GM19023 (cell line): Measurements from ENCODE around the gene ZNF20.
"Not testable (repeated sequence)": the region's sequence is repeated elsewhere in the genome, so short reads cannot be mapped to it uniquely, and the experiment has no call there.

Experiments used
- ATAC-seq: cut with Tn5 transposase; IDR thresholded peaks from one replicate; pipeline ENCODE4 v1.9.1; 2021; ENCODE audit warnings: mild to moderate bottlenecking, moderate library complexity; ENCODE audit not compliant: unreplicated experiment

ZNF20 gene

DNA sequence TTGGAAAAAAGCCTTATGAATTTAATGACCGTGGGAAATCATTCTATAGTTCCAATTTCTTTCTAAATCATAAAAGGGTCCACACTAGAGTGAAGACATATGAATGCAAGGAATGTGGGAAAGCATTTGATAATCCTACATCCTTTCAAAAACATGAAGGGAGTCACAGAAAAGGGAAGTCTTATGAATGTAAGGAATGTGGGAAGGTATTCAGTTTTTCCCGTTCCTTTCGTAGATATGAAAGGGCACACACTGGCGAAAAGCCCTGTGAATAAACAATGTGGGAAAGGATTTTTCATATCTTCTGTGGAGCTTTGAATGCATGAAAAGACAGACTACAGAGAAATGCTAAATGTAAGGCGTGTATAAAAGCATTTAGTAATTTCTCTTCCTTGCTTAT is 27.0 kb downstream of the ZNF20 start:
- ATAC-seq, result no peak

GRCh38 chr19:12112701-12113100 is 27.4 kb downstream of the ZNF20 start:
- no peak for ATAC-seq

GRCh38 chr19:12111943-12112637 is 28.1 kb downstream of the ZNF20 start:
- no peak for ATAC-seq

- no peak for ATAC-seq
These were observed 29.0 kb downstream of the ZNF20 start for GRCh38 chr19:12111176-12111575.

DNA sequence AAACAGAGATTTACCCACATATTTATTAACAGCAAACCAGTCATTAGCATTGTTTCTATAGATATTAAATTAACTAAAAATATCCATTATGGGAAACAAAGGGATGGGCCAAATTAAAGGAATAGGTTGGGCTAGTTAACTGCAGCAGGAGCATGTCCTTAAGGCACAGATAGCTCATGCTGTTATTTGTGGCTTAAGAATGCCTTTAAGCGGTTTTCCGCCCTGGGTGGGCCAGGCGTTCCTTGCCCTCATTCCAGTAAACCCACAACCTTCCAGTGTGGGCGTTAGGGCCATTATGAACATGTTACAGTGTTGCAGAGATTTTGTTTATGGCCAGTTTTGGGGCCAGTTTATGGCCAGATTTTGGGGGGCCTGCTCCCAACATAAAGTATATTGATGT is 36.2 kb downstream of the ZNF20 start:
- not testable (repeated sequence) for ATAC-seq

DNA sequence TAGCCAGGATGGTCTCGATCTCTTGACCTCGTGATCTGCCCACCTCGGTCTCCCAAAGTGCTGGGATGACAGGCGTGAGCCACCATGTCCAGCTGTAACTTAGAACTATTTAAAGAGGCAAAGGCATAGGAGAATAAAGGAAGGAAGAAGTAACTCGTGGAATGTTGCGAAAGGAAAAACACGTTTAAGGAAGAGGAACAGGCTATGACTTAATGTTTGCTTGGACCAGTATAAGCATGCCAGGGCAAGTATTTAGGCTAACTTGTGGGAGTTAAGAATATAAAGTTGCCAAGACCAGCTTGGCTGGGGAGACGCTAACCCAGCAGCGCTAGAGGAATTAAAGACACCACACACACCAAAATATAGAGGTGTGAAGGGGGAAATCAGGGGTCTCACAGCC is 42.1 kb downstream of the ZNF20 start:
- no peak for ATAC-seq

DNA sequence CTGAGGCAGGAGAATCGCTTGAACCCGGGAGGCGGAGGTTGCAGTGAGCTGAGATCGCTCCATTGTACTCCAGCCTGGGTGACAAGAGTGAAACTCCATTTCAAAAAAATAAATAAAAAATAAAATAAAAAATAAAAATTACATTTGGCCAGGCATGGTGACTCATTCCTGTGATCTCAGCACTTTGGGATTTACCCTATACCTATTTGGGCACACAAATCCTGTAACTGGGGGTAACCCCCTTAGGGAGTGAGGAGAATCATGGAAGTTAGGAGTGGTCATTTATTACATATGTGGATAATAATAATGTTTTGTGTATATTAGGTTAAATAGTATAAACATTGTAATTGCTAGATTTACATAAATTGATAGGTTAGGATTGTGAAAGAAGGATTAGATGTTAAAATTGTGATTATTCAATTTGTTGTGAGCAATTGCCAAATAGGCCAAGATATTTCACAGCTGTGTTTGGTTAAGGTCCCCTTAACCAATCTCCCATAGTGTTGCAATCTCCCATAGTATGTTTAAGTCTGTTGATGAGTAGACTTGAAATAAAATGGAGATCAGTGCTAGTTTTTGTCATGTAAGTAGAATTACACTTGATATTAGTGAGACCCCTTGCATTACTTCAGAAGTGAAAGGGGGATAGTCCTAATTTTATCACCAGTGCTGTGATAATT is 44.9 kb downstream of the ZNF20 start:
- ATAC-seq, result no peak

GRCh38 chr19:12093777-12094176 is 46.4 kb downstream of the ZNF20 start:
- no peak for ATAC-seq

- no peak for ATAC-seq
These were observed 47.2 kb downstream of the ZNF20 start for GRCh38 chr19:12092956-12093355.

DNA sequence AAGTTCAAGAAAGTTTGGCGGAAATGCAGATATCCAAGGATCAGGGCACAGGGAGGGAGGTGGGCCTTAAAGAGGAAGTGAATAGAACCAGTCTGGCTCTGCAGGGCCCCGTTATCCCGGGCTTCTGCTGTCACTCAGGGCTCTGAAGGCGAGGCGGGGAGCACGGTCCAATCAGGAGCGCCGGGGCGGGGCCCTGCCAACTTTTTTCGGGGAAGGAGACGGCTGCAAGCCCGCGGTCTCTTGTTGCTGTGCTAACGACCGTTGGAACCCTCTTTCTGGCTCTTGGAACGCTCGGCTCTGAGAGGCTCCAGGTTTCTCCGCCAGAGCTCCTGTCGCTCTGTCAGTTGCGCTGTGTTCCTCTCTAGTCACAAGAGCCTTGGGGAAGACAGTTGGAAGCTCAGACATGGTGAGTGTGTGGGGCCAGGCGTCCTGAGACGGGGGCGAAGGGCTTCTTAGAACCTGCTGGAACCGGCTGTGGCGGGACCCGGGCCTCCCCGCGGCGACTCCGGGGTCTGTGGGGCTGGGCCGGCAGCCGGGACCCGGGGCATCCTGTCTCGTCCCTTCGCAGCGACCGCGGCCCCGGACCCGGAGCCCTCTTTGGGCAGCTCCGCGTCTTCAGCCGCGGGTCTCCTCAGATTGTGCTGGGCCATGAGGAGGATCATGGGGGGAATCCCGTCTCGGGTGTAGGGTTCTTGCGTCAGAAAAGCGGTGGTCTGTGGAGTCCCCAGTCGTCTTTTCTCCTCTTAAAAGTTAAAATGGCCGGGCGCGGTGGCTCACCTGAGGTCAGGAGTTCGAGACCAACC is 47.9 kb downstream of the ZNF20 start:
- ATAC-seq, result peak; percentile 70

DNA sequence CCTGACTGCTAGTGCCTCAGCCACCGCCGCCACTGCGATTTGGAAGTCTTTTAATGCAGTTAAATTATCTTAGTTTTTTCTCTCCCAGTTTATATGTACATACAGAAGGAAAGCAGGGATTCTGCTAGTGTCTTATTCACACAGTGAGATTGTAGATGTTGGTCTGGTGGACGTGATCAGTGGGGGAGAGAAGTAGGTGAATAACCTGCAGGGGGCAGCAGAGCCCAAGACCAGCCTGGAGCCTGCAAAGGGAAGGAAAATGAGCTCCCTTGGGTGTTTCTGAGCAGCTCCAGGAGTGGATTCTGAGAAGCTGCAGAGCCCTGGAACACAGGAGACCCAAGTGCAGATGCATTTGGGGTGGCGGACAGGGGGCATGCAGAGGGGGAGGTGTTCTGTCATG is 49.3 kb downstream of the ZNF20 start:
- no peak for ATAC-seq

DNA sequence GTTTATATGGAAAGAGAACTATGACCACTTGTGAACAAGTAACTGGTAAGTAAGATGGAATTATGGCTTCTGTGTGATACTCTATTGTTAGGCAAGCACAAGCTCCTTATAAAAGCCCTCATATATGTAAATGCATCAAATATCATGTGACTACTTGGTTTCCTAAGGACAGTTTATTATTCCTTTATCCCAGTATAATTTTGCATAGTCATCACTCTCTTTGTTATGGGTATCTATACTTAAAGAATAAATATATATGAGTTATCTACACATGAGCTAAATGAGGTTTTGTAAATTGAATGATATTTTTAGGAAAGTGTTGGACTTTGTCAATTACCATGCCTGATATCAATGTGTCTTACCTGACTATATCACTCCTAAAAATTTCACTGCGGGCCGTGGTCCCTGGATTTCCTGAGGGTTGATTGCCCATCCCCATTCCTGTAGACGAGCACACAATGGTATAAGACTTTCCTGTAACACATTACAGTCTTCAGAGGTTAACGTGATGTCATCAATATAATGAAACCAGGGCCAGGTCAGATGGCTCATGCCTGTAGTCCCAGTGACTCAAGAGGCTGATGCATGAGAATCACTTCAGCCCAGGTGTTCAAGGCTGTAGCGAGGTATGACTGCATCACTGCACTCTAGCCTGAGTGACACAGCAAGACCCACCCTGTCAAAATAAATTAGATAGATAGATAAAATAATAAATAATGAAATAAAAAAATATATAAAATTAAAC is 54.9 kb downstream of the ZNF20 start:
- no peak for ATAC-seq

DNA sequence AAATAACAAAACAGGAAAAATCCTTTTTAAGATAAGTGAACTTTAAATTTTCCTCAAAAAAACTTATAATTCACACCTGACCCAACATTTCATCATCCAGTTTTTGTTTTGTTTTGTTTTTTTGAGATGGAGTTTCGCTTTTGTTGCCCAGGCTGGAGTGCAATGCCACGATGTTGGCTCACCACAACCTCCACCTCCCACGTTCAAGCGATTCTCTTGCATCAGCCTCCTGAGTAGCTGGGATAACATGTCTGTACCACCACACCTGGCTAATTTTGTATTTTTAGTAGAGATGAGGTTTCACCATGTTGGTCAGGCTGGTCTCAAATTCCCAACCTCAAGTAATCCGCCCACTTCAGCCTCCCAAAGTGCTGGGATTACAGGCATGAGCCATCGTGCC is 56.8 kb downstream of the ZNF20 start:
- not testable (repeated sequence) for ATAC-seq
